GM23338 (cell line): ENCODE results near the gene HOXA3. TPM values are rescaled to one million over a fixed set of nuclear protein-coding genes. Genes with fewer than 3 reads are reported as not detected.
A peak's percentile ranks its signal among the peaks of the same experiment; 100 is the strongest.

Experiments used
- ATAC-seq: fragments of 200-7000 bp; cut with Tn5 transposase; 3 replicates; pipeline ENCODE4 v1.9.1; 2020
- DNase-seq: peaks from one replicate; pipeline ENCODE4 v3.0.0-alpha.2; 2015; ENCODE audit warnings: low spot score
- H2AFZ ChIP-seq: fragments of 200-600 bp; sonication (generic); 2 replicates; pipeline ENCODE4 v1.8.0; 2016; ENCODE audit warnings: antibody characterized with exemption, mild to moderate bottlenecking, moderate library complexity
- H3F3A ChIP-seq: fragments of 200-600 bp; sonication (generic); replicated peaks from 2 replicates; pipeline ENCODE4 v1.8.0; 2017; ENCODE audit warnings: antibody characterized with exemption, mixed run types, low read depth
- H3K27ac ChIP-seq: fragments of 200-600 bp; sonication (generic); 2 replicates; pipeline ENCODE4 v1.6.1; 2016; ENCODE audit warnings: low read depth
- H3K27me3 ChIP-seq: fragments of 200-600 bp; sonication (generic); 2 replicates; pipeline ENCODE4 v1.8.0; 2016; ENCODE audit warnings: mild to moderate bottlenecking, mixed run types, moderate library complexity; ENCODE audit not compliant: insufficient read depth
- H3K36me3 ChIP-seq: fragments of 200-600 bp; sonication (generic); 2 replicates; pipeline ENCODE4 v1.8.0; 2016; ENCODE audit warnings: mild to moderate bottlenecking; ENCODE audit not compliant: insufficient read depth
- H3K4me1 ChIP-seq: fragments of 200-600 bp; sonication (generic); 2 replicates; pipeline ENCODE4 v1.8.0; 2016; ENCODE audit warnings: mild to moderate bottlenecking, moderate library complexity; ENCODE audit not compliant: insufficient read depth
- H3K4me2 ChIP-seq: fragments of 200-600 bp; sonication (generic); 2 replicates; pipeline ENCODE4 v1.7.1; 2017; ENCODE audit warnings: mixed run types
- H3K4me3 ChIP-seq: fragments of 200-600 bp; sonication (generic); 2 replicates; pipeline ENCODE4 v1.6.1; 2016; ENCODE audit warnings: mixed run types
- H3K79me2 ChIP-seq: fragments of 200-600 bp; sonication (generic); replicated peaks from 2 replicates; pipeline ENCODE4 v1.8.0; 2017; ENCODE audit warnings: mild to moderate bottlenecking; ENCODE audit not compliant: insufficient read depth
- H3K9me2 ChIP-seq: fragments of 200-600 bp; sonication (generic); 2 replicates; pipeline ENCODE4 v1.8.0; 2017; ENCODE audit not compliant: insufficient read depth
- H4K20me1 ChIP-seq: fragments of 200-600 bp; sonication (generic); replicated peaks from 2 replicates; pipeline ENCODE4 v1.8.0; 2017; ENCODE audit warnings: mild to moderate bottlenecking; ENCODE audit not compliant: insufficient read depth
- H3K27ac Mint-ChIP-seq: 2 replicates; pipeline ENCODE4 v1.8.0; 2020; ENCODE audit warnings: inconsistent platforms, mild to moderate bottlenecking, moderate library complexity, mixed read lengths
- H3K27me3 Mint-ChIP-seq: 3 replicates; pipeline ENCODE4 v1.8.0; 2022; ENCODE audit warnings: low read depth, mild to moderate bottlenecking, moderate library complexity, mixed read lengths, inconsistent platforms; ENCODE audit not compliant: insufficient read depth, poor library complexity
- H3K36me3 Mint-ChIP-seq: 3 replicates; pipeline ENCODE4 v1.8.0; 2021; ENCODE audit warnings: low read depth, mild to moderate bottlenecking, inconsistent platforms, moderate library complexity, mixed read lengths
- H3K4me1 Mint-ChIP-seq: 3 replicates; pipeline ENCODE4 v1.8.0; 2020; ENCODE audit warnings: mild to moderate bottlenecking, inconsistent platforms, mixed read lengths
- H3K4me3 Mint-ChIP-seq: 3 replicates; pipeline ENCODE4 v1.8.0; 2021; ENCODE audit warnings: moderate library complexity, mild to moderate bottlenecking, inconsistent platforms, mixed read lengths
- H3K9me3 Mint-ChIP-seq: 3 replicates; pipeline ENCODE4 v1.8.0; 2020; ENCODE audit warnings: moderate library complexity, mild to moderate bottlenecking, inconsistent platforms, mixed read lengths
- CREB1 ChIP-seq: fragments of 250-450 bp; sonication (Bioruptor Pico); IDR thresholded peaks from 2 replicates; pipeline ENCODE4 v1.5.0; 2020; ENCODE audit warnings: low read depth, mild to moderate bottlenecking, moderate library complexity
- CTCF ChIP-seq, 2 experiments: fragments of 200-600 bp in 1 of 2; sonication (generic) in 1 of 2; conservative IDR thresholded peaks; 2 replicates each; pipeline versions ENCODE4 v1.5.1 to v1.6.1; 2016 to 2017; ENCODE audit warnings: antibody characterized with exemption in 2 of 2, low read depth in 2 of 2, mild to moderate bottlenecking in 2 of 2, moderate library complexity in 1 of 2
- EZH2 ChIP-seq: fragments of 200-600 bp; sonication (generic); IDR thresholded peaks from one replicate; pipeline ENCODE4 v1.8.0; 2017; ENCODE audit warnings: antibody characterized with exemption, mild to moderate bottlenecking, low read depth; ENCODE audit not compliant: unreplicated experiment
- EZH2phosphoT487 ChIP-seq: fragments of 200-600 bp; sonication (generic); IDR thresholded peaks from one replicate; pipeline ENCODE4 v1.8.1; 2018; ENCODE audit warnings: antibody characterized with exemption; ENCODE audit not compliant: unreplicated experiment
- JUNB ChIP-seq: IDR thresholded peaks from one replicate; pipeline ENCODE4 v1.6.1; 2016; ENCODE audit warnings: antibody characterized with exemption; ENCODE audit not compliant: unreplicated experiment
- NANOG ChIP-seq: IDR thresholded peaks from 2 replicates; pipeline ENCODE4 v1.6.1; 2016; ENCODE audit warnings: antibody characterized with exemption, borderline replicate concordance
- POLR2AphosphoS5 ChIP-seq: IDR thresholded peaks from 2 replicates; pipeline ENCODE4 v1.6.1; 2016; ENCODE audit warnings: antibody characterized with exemption, low read depth
- STAT1 ChIP-seq: IDR thresholded peaks from one replicate; pipeline ENCODE4 v1.6.1; 2016; ENCODE audit warnings: antibody characterized with exemption; ENCODE audit not compliant: unreplicated experiment
- ZNF331 ChIP-seq: fragments of 250-450 bp; sonication (Bioruptor Pico); IDR thresholded peaks from 2 replicates; pipeline ENCODE4 v1.5.0; 2020; ENCODE audit warnings: low read depth, mild to moderate bottlenecking, moderate library complexity
- ZNF462 ChIP-seq: fragments of 250-450 bp; sonication (Bioruptor Pico); IDR thresholded peaks from 2 replicates; pipeline ENCODE4 v1.5.0; 2020; ENCODE audit warnings: mild to moderate bottlenecking, moderate library complexity
- polyA plus RNA-seq: library from polyadenylated mRNA; unstranded; fragments of >200 nt; fragmentation: Nextera tagmentation; extraction: Ambion mirVana; gene quantifications from 2 replicates; pipeline ENCODE4 v1.2.1, GENCODE V29; 2016
- total RNA-seq: library from RNA; depleted of rRNA; stranded (reverse); fragments of >200 nt; shearing (Covaris generic); gene quantifications from 2 replicates; pipeline ENCODE4 v1.2.3, GENCODE V29; 2014
- TF ChIP-seq, protein P1 (sequence below): IDR thresholded peaks from one replicate; pipeline ENCODE4 v1.6.1; 2018; ENCODE audit warnings: antibody characterized with exemption; ENCODE audit not compliant: unreplicated experiment

Gene HOXA3
- total and polyA plus RNA-seq, 2 experiments from 2014 or later: not detected

- H3K9me2 ChIP-seq: no peaks in the 10 kb centered on the region
- H3K36me3 Mint-ChIP-seq: no peaks in the 10 kb centered on the region; the same call in 2 of the 3 replicates
- peaks cover 32% of the 10 kb centered on the region for H3F3A ChIP-seq
- H3K4me1 ChIP-seq: peaks cover 4% of the 10 kb centered on the region
- H3K27me3 ChIP-seq: peaks cover 100% of the 10 kb centered on the region
- H3K79me2 ChIP-seq: no peaks in the 10 kb centered on the region
- H3K4me1 Mint-ChIP-seq: peaks cover 13% of the 10 kb centered on the region
- TF ChIP-seq JUNB: no peak
- no peak for TF ChIP-seq ZNF462
- TF ChIP-seq ZNF331 (CRISPR knock-in tag): no peak
- no peak for TF ChIP-seq NANOG
- peak; percentile 83 for TF ChIP-seq EZH2
- TF ChIP-seq STAT1: no peak
- no peak for TF ChIP-seq CTCF (conservative IDR thresholded peaks at IDR 0.05; ENCODE audit: low read depth in 2 of 2)
- TF ChIP-seq, protein P1, sequence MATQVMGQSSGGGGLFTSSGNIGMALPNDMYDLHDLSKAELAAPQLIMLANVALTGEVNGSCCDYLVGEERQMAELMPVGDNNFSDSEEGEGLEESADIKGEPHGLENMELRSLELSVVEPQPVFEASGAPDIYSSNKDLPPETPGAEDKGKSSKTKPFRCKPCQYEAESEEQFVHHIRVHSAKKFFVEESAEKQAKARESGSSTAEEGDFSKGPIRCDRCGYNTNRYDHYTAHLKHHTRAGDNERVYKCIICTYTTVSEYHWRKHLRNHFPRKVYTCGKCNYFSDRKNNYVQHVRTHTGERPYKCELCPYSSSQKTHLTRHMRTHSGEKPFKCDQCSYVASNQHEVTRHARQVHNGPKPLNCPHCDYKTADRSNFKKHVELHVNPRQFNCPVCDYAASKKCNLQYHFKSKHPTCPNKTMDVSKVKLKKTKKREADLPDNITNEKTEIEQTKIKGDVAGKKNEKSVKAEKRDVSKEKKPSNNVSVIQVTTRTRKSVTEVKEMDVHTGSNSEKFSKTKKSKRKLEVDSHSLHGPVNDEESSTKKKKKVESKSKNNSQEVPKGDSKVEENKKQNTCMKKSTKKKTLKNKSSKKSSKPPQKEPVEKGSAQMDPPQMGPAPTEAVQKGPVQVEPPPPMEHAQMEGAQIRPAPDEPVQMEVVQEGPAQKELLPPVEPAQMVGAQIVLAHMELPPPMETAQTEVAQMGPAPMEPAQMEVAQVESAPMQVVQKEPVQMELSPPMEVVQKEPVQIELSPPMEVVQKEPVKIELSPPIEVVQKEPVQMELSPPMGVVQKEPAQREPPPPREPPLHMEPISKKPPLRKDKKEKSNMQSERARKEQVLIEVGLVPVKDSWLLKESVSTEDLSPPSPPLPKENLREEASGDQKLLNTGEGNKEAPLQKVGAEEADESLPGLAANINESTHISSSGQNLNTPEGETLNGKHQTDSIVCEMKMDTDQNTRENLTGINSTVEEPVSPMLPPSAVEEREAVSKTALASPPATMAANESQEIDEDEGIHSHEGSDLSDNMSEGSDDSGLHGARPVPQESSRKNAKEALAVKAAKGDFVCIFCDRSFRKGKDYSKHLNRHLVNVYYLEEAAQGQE: no peak
- TF ChIP-seq POLR2AphosphoS5: no peak
- TF ChIP-seq EZH2phosphoT487: peak; percentile 98
- no peak for TF ChIP-seq CREB1
- ATAC-seq (no peak), DNase-seq (peak; percentile 32)
- peaks cover 100% of the 10 kb centered on the region for H3K27me3 Mint-ChIP-seq
- H3K27ac ChIP-seq: no peak overlapping the region
- no peak overlapping the region for H3K27ac Mint-ChIP-seq
- peaks cover 51% of the 10 kb centered on the region for H4K20me1 ChIP-seq
- no peaks in the 10 kb centered on the region; the same call in 1 of the 2 replicates for H3K36me3 ChIP-seq
- peaks cover 11% of the 10 kb centered on the region; the same call in 2 of the 3 replicates for H3K9me3 Mint-ChIP-seq
- H3K4me3 Mint-ChIP-seq: no peak overlapping the region
- no peak overlapping the region for H3K4me3 ChIP-seq
- no peak overlapping the region for H3K4me2 ChIP-seq
- no peak overlapping the region for H2AFZ ChIP-seq
Observed at GRCh38 chr7:27165996-27166530, 13.7 kb upstream of the HOXA3 start.
